ENCODE measurements around the gene POLR1H.

Gene POLR1H

GRCh38 chr6:30062471-30063178, 1.6 kb downstream of the POLR1H start:
- DNase-seq: no peak

GRCh38 chr6:30063315-30063714, 2.2 kb downstream of the POLR1H start:
- DNase-seq: no peak

- DNase-seq: no peak
Observed at GRCh38 chr6:30066082-30066481, 5.0 kb downstream of the POLR1H start.

GRCh38 chr6:30066577-30067459, 5.8 kb downstream of the POLR1H start, which contains the start of gene PPP1R11:
Gene PPP1R11, plus strand, starts transcription at chr6:30067198. Its CDS starts 213 bp downstream, at chr6:30067411.
- peak; percentile 99 to 100 for DNase-seq

GRCh38 chr6:30067460-30068139, 6.5 kb downstream of the POLR1H start:
- DNase-seq: no peak

- no peak for DNase-seq
Observed at GRCh38 chr6:30071081-30071818, 10.2 kb downstream of the POLR1H start.

GRCh38 chr6:30071858-30072257, 10.8 kb downstream of the POLR1H start:
- no peak for DNase-seq

GRCh38 chr6:30073489-30074235, 12.6 kb downstream of the POLR1H start:
- DNase-seq: no peak

GRCh38 chr6:30074331-30075093, 13.4 kb downstream of the POLR1H start:
- DNase-seq: no peak

- no peak for DNase-seq
Observed at GRCh38 chr6:30075094-30075789, 14.2 kb downstream of the POLR1H start, which contains the start of gene RNF39. Gene RNF39, minus strand, starts transcription at chr6:30075769. Its CDS starts 184 bp downstream, at chr6:30075585.

- DNase-seq: no peak
Observed at GRCh38 chr6:30075790-30076732, 15.0 kb downstream of the POLR1H start.

- no peak for DNase-seq
Observed at GRCh38 chr6:30077218-30077617, 16.2 kb downstream of the POLR1H start.

GRCh38 chr6:30087876-30088275, 26.8 kb downstream of the POLR1H start:
- DNase-seq: no peak

- DNase-seq: no peak
Observed at GRCh38 chr6:30091577-30092381, 30.7 kb downstream of the POLR1H start.

- DNase-seq: no peak
Observed at GRCh38 chr6:30092852-30093543, 31.9 kb downstream of the POLR1H start.

GRCh38 chr6:30093951-30094661, 33.0 kb downstream of the POLR1H start:
- DNase-seq: no peak

- no peak for DNase-seq
Observed at GRCh38 chr6:30096829-30097228, 35.8 kb downstream of the POLR1H start.
